HG03025 (cell line): ENCODE data around the gene DCPS.
"Not testable (repeated sequence)": the region's sequence is repeated elsewhere in the genome, so short reads cannot be mapped to it uniquely, and the experiment has no call there.

Experiments
- ATAC-seq: cut with Tn5 transposase; IDR thresholded peaks from one replicate; pipeline ENCODE4 v1.9.1; 2021; ENCODE audit warnings: mild to moderate bottlenecking, moderate library complexity; ENCODE audit not compliant: unreplicated experiment, low FRiP score

DCPS gene, protein sequence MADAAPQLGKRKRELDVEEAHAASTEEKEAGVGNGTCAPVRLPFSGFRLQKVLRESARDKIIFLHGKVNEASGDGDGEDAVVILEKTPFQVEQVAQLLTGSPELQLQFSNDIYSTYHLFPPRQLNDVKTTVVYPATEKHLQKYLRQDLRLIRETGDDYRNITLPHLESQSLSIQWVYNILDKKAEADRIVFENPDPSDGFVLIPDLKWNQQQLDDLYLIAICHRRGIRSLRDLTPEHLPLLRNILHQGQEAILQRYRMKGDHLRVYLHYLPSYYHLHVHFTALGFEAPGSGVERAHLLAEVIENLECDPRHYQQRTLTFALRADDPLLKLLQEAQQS

DNA sequence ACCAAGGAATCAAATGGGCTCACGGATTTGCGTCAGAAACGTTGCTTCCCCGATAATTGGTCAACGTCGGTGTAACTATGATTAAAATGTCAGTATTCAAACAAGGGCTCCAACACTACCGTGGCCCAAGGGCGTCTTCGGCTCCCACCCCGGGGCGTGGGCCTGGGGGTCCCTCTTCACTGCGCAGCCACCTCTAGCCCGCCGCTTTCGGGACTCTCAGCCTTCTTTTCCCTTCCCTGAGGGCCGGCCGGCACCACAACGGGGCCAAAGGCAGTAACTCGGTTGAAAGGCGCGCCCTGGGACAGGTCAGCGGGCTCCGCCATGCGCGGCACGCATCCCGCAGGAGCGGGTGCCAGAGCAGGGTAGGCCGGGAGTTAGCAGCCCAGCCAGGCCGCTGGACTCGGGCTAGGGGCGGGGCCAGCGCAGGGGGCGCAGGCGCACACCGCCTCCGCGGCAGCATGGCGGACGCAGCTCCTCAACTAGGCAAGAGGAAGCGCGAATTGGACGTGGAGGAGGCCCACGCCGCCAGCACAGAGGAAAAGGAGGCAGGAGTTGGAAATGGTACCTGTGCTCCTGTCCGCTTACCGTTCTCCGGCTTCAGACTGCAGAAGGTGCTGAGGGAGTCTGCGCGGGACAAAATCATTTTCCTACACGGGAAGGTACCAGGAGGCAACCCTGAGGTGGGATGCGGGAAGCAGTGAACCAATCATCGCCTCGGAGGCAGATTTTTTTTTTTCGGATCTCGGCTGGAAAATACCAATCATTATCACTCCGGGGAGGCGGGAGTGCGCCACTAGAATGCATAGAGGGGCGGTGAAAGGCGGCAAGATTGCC is at the start of gene DCPS:
Gene DCPS, plus strand, starts transcription at position 438 of the 834 bp plus-strand sequence. Its CDS starts 21 bp downstream, at position 459.
- peak; percentile 90 for ATAC-seq

DNA sequence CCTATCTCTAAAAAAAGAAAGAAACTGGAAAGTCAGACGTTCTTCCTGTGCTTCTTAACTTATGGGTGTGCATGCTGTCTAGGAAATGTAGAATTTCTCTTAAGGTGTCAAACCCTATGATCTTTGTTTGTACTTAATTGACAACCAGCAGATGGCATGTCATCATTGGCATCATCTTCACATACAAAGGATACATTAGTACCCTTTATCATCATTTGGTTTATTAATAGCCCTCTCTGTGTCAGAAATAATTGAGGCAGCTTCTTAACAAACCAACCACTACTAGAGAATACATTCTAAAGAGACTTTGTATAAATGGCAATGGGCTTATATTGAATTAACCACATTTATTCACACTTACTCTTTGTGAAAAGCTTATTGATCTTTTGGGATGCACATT is 49.0 kb upstream of the DCPS start:
- ATAC-seq, result no peak

DNA sequence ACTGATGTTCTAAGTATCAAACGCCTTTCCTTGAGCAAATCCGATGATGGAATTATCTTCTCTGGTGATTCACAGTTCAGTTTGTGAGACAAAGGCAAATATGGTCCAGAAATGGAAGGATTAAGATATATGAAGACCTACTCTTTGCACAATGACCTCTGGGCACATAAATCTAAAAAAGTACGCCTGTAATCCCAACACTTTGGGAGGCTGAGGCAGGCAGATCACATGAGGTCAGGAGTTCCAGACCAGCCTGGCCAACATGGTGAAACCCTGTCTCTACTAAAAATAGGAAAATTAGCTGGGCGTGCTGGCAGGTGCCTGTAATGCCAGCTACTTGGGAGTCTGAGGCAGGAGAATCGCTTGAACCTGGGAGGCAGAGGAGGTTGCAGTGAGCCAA is 48.4 kb upstream of the DCPS start:
- ATAC-seq, result not testable (repeated sequence)

DNA sequence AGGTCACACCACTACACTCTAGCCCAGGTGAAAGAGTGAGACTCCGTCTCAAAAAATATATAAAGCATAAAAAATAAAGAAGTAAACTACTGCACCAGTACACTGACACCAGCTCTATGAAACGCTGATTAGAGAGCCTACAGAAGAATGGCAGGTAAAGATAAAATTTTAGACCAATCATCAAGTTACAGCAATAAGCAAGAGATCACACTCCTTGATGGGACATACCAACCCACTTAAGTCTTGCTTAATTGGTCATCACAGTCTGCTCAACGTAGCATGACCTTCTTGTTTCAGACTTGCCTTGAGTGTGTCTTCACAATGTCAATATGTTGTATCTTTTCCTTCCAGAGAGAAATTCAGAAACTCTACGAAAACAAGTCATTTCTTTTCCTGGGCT is 47.6 kb upstream of the DCPS start:
- no peak for ATAC-seq

DNA sequence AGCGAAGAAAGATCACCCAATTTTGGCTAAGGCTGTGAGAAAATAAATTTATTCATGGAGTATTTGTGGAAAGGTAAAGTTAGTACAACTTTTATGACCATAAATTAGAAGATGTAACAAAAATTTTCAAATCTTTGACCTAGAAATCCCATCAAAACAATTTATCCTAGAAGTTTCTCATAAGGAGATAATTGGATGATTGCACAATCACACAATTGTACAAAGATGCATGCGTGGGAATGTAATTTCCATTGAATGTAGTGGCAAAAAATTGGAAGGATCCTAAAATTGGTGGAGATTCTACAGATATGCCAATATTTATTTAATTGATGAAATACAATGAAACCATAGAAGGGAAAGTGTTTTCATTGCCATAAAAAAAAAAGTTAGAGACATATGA is 46.7 kb upstream of the DCPS start:
- ATAC-seq, result no peak

DNA sequence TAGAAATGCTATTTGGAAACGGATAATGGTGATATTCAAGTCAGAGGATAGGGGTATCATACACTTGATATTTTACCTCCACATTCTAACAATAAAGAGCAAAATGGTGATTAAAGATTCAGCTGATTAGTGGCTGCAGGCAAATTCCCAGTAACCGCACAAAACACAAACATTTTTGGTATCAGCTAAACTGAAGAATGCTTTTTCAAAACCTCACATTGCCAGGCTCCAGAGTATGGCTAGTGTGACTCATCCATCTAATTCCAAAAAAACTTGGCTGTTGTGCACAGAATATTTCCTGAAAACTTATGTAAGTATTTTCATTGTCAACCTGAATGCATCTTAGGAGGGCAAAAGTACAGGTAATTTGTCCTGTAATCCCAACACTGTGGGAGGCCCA is 46.1 kb upstream of the DCPS start:
- ATAC-seq, result no peak

DNA sequence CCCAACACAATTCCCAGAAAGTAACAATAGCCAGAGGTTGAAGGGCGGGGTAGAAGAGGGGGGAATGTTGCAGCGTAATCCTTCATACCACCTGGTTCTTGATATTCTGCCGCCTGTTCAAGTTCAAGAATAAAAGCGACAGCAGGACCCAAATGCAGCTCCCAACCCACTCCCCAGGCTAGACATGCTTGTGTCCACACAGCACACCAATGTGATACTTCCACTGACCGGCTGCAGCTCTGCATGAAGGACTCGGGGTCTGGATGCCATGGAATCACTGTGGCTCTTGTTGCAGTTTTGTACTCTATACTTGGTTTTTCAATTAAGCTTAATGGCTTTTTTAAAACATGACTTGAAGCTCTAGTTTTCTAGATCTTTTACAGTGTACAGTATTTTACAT is 41.6 kb upstream of the DCPS start:
- ATAC-seq, result no peak

DNA sequence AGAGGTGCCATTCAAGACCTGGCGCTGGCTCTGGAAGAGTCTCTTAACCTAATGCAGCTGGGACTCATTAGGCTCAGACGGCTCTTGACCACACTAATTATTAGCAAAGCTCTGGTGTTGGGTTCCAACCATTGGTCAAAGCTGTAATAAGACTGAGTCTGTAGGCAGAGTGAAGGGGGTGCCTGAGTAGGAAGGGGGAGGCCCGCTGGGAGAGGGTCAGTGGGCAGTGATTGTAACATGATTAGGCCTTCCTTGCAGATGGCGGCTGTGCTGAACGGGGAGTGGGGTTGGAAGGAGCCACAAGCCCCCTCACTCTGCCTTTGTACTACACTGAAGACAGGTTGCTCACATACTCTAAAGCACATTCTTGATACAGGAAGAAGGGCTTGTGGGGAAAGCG is 40.4 kb upstream of the DCPS start:
- no peak for ATAC-seq

DNA sequence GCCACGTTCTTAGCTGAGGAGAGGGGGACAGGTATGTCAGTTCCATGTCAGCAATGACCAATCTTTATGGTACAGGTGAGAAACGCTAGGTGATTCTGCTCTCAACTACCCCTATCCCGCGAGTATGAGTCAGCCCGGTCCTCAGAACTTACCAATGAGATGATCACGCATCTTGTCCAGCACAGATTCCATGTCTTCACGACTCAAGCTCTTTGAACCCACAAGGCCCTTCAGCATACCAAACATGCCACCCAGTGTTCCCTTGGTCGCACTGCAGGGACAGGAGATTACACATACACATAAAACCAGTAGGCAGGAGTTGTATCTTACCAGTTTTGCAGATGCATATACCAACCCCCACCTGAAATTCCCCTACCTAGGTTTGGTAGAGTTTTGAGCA is 38.0 kb upstream of the DCPS start:
- ATAC-seq, result no peak

DNA sequence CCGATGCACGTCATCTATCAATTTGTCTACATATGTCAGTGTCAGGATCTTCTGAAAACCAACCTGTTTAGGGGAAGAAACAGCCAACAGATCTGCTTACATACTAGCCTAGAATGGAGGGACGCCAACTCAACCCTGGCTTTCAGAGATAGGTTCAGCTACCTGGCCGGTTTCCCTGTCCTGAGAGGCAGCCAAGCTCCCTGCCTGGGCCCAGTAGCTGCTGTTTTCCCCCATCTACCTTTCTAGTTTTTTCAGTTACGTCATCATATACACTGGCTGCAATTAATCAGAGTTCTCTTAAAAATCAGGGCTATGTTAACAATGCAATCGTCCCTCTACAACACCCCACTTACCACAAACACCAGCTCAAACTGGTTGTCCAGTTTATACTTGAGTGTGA is 36.2 kb upstream of the DCPS start:
- no peak for ATAC-seq

DNA sequence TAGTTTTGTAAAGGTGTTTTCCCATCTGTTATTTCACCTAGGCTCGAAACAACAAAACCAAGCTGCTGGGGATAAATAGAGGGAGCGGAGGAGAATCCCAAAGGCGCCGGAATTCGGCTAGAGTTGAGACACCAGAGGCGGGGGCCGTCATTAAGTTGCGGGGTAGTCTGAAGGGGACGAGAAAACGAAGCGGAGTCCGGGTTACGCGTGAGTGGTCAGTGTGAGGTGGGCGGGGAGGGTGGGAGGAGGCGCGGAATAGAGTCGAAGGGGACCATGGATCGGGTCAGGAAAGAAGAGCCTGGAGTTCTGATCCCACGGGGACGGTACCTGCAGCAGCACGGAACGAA is 35.5 kb upstream of the DCPS start:
- ATAC-seq, result peak; percentile 12

DNA sequence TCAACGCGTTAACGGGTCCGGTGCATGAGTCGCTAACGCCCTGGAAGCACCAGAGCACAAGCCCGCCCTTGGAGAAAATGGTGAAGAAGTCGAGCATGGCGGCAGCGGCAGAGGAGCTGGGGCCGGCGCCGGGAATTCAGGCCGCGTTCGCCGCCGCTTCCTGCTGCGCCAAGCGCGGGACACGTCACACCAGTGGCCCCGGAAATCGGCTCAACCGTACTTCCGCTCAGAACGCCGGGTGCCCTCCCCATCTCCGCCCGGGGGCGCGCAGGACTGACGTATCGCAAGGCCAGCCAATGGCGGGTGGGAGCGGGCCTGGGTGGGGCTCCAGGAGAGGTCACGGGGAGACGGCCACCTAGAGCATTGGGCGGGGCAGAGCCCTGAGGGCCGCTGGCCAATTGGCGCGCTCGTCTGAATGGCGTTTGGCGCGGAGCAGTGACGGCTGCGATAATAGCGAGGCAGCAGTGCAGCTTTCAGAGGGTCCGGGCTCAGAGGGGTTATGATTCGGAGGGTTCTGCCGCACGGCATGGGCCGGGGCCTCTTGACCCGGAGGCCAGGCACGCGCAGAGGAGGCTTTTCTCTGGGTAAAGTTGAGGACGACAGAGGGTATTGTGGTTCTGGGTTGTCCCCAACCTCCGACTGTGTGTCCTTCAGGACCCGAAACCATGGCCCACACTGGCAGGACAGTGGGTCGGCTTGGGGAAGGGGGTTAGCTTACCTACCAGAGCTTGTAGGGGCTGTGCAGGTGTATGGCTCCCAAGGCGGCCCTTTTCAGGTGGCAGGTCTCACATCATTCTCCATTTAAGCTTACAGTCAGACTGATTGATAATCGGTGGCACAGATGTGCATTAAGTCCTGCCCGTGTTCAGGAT is 34.9 kb upstream of the DCPS start, which contains the start of the genes FOXRED1 and SRPRA:
Gene FOXRED1, plus strand, starts transcription at position 447 of the 872 bp plus-strand sequence. Its CDS starts 53 bp downstream, at position 500.
Gene SRPRA, minus strand, starts transcription at position 188 of the 872 bp plus-strand sequence. Its CDS starts 91 bp downstream, at position 97.
- ATAC-seq, result peak; percentile 99

DNA sequence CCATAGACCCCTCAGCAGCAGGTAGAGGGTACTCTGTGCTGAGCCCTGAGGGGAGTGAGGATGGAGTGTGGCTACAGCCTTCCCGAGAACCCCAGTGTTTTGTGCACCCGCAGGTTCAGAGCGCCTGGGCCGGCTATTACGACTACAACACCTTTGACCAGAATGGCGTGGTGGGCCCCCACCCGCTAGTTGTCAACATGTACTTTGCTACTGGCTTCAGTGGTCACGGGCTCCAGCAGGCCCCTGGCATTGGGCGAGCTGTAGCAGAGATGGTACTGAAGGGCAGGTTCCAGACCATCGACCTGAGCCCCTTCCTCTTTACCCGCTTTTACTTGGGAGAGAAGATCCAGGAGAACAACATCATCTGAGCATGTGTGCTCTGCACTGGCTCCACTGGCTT is 26.5 kb upstream of the DCPS start:
- ATAC-seq, result no peak

DNA sequence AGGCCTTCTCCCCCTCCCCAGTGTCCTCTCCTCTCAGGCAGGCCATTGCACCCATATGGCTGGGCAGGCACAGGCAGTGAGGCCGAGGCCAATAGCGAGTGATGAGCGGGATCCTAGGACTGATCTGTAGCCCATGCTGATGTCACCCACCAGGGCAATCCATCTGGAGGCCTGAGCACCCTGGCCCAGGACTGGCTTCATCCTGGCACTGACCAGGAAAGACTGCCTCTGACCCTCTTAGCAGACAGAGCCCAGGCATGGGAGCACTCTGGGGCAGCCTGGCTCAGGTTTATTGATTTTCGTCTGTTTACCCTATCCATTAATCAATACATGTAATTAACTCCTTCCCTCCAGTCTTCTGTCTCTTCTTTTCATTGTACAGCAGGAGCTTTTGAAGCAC is 26.1 kb upstream of the DCPS start:
- ATAC-seq, result no peak

DNA sequence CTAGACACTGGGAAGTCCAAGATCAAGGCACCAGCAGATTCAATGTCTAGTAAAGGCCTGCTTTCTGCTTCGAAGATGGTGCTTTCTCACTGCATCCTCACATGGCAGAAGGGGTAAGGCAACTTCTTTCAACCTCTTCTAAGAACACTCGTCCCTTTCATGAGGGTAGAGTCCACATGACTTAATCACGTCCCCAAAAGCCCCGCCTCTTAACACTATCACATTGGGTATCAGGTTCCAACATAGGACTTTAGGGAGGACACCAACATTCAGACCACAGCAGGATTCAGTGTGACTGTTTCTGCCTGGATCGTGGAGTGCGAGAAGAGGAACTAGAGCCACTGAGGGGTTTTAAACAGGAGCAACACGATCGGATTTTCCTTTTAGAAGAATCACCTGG is 24.7 kb upstream of the DCPS start:
- no peak for ATAC-seq

DNA sequence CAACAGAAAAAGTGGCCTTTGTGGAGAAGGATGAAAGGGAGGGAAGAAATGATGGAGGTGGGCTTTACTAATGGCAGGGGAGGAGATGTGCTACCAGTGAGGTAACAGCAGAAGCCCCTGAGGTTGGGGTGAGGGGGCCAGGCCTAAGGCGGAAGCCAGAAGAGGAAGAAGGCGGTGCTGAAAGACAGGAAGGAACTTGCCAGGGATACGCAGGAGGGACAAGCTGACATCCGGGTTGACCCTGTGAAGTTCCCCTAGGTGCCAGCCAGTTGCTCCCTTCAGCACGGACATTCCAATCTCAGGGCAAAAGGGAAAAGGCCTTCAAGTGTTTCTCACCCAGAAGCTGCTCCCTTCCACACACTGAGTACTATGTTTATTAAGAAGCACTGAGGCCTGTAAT is 23.3 kb upstream of the DCPS start:
- ATAC-seq, result no peak

DNA sequence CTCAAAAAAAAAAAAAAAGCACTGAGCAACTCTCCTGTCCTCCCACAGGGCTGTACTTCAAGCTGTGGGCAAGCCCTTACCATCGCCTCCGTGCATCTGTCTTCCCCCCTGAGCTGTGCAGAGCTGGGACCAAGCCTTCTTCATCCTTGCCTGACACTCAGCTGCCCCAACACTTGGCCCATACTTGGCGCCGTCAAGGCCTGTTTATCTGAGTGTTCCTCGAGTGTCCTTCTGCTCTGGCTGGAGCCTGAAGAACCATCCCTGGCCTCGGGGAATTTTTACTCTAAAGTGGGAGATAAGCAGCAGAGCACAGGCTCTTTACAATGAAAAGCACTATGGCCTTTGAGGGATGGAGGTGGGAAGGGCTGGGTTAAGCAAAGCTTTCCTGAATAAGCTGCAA is 22.6 kb upstream of the DCPS start:
- no peak for ATAC-seq

DNA sequence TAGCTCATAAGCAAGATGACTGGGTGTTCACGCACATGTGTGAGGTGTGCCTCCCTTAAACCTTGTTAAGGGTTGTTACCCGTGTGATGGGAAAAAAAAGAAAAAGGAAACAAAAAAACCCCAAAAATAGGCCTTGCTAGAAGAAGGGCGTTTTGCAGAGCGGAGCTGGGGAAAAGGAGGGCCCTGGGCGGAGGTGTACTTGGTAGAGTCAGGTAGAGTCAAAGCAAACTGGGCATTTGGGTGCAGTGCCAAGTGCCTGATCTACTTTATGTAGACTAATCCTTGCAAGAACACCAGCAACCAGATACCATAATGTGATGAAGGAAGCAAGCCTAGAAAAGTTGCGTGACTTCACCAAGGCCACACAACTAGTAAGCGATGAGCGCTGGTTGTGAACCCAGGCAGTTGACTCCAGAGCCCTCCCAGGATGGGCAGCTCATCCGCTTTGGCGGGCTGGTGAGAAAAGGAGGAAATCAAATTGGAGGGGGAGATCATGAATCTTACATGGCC is 22.1 kb upstream of the DCPS start:
- ATAC-seq, result no peak

DNA sequence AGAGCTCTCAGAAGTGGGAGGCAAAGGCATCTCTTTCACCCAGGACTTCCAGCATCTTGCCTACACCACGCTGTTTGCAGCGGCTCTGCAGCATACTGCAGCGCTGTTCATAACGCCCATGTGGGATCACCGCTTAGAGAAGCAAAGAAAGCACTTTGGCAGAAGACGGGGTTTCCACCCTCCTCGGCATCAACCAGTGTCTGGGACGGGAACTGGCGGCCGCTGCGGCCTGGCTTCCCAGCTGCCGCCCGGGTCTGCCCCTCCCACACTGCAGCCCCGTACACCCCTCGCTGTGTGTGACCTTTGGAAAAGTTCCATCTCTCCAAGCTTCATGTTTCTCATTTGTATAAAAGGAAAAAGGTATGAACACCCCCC is 21.5 kb upstream of the DCPS start:
- no peak for ATAC-seq

DNA sequence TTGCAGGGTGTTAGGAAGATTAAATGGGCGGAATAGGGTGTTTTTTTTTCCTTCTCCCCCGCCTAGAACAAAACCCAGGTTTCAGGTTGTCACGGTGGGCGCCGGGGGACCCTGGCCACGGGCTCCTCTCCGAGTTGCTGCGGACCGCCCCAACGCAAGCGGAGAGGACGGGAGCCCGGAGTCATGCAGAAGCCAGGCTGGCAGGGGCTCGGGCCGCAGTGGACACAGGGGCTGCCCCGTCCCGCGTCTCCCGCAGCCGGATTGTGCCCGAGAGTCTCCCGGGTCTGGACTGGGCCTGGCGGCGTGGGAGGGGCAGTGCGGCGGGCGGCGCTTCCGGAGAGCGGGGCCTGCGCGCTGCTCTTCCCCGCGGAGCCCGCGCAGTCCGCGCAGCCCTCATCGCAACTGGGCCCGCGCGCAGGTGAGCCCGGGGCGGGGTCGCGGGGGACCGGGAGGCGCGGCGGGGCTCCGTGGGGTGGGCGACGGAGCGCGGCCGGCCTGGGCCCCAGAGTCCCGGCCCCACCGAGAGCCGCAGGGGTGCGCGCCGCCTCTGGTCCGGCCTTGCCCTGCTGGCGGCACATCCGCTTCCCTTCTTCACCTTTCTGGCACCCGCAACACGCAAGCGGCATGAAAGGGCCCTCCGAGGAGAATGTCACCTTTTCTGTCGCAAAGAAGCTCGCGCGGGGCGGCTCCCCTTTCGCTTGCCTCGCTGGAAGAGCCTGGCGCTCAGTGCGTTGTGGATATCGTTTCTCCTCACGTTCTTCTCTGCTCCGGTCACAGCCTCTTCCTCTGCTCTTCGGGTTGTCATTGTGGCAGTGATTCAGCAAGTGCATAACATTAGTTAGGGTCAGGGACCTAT is 20.9 kb upstream of the DCPS start, which contains the start of gene TIRAP:
Gene TIRAP, plus strand, starts transcription at position 358 of the 856 bp plus-strand sequence. CDS start 7,802 bp downstream, outside the sequence.
- ATAC-seq, result peak; percentile 63
